SH-SY5Y (cell line): Measurements from ENCODE around the gene PBXIP1.

Experiments used
- GATA2 ChIP-seq: IDR thresholded peaks from 2 replicates; pipeline ENCODE4 v1.6.1; 2011; ENCODE audit warnings: mild to moderate bottlenecking, low read depth, low read length
- GATA3 ChIP-seq: IDR thresholded peaks from 2 replicates; pipeline ENCODE4 v1.6.1; 2011; ENCODE audit warnings: low read depth, mild to moderate bottlenecking, low read length, moderate library complexity

GRCh38 chr1:154971341-154971998, 15.6 kb upstream of the PBXIP1 start:
- TF ChIP-seq GATA2 = no peak
- no peak for TF ChIP-seq GATA3
